IPS-11a (cell line): ENCODE data around the gene PHLDA2.
"Not testable (repeated sequence)": the region's sequence is repeated elsewhere in the genome, so short reads cannot be mapped to it uniquely, and the experiment has no call there.

Source experiments
- H3K4me3 ChIP-seq: one replicate; pipeline ENCODE4 v1.5.1; 2013; ENCODE audit warnings: low read depth, low read length, control low read depth

Gene PHLDA2

DNA sequence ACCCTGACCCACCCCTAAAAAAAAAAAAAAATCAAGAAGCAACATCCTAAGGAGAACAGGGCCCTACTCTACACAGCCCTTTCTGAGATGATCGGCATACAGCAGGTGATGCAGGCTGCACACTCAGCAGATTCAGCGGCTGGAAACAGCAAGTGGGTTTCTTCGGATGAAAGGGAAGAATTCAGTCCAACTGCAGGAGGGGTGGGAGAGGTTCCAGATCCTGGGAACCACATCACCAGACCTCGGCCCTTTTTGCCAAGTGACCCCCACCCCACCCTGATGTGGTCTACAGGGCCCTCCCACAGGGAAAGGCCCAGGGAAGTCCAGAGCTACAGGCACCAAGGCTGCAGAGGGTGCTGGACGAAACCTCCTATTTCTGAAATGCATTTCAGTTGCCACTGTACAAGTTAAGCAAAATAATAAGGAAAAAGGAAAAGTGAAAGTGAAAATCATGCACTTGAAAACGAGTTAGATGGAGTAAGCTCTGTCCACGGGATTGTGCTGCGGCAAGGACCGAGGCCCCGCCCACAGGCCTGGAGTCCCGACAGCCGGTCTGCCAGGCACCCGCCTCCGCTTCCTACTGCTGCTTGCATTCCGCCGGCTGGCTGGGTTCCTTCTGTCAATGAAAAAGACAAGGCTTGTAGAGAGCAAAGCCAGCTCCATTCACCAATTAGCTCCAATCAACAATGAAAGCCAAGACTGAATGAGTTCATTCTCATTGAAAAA lies 16.0 kb upstream of the PHLDA2 start:
- no peak overlapping the region for H3K4me3 ChIP-seq

DNA sequence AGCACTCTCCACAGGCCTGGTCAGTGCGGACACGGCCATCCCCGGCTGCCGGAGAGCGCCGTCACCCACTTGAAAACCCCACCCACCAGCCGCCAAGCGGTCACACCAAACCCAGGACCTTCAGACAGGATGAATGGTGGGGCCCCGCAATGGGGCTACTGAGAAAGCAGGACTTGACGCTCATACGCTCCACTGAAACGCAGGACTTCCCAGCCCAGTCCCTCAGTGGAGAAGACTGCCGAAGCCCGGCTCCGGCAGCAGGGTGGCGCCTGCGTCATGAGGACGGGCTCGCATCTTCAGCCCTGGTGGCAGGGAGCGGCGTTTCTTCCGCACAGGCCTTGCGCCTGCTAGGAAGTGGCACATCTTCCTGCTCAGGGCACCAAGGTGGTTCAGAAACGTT lies 15.3 kb upstream of the PHLDA2 start:
- H3K4me3 ChIP-seq: no peak overlapping the region

DNA sequence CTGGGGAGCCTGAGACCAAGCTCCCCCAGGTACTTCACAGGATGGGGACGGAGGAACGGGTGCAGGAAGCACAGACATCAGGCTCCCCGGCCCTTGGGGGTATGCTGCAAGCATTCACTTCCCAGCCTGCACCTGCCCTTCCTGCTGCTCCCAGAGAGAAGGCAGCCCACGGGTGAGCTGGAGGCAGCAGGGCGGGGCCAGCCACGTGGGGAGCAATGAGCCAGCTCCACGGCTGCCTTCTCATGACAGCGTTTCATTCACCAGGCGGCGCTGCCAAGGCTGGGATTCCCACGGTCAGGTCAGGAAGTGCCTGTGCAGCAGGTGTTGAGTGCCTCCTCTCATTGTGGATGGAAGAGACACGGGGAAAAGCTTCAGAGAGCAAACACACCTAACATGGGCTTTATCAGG lies 14.5 kb upstream of the PHLDA2 start:
- no peak overlapping the region for H3K4me3 ChIP-seq

DNA sequence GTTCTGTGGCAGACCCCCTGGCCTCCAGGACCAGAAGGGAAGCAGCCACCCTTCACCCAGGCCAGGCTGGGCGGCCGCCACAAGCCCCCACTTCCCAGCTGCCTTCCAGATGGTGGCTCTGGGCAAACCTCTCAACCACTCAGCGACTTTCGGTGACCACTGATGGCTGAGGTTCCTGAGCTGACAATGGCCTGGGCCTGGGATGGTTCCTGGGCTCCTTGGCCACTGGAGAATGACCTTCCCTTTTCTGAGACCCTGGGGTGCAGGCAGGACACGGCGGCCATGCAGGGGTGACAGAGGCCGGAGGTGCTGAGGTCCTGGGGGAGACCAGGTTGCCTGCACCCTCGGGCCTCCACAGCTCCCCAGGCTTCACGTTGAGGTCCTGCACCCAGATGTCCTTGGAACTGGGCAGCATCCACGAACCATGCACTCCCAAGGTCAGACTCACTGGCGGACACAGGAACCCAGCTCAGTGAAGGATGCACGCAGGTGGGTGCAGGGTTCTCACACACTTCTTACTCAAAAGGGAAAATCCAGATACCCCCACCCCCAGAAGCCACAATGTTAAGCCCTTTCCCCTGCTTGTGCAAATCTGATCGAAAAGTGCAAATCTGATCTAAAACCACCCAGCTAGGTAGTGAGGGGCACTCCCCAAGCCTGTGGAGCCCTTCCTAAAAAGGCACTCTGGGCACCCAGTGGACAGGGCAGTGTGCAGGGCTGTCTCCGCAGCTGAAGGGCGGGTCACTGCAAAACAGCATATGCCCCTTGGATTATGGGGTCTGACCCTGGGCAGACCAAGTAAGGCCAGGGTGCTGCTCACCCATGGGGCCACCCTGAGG lies 13.9 kb upstream of the PHLDA2 start:
- H3K4me3 ChIP-seq: no peak overlapping the region

DNA sequence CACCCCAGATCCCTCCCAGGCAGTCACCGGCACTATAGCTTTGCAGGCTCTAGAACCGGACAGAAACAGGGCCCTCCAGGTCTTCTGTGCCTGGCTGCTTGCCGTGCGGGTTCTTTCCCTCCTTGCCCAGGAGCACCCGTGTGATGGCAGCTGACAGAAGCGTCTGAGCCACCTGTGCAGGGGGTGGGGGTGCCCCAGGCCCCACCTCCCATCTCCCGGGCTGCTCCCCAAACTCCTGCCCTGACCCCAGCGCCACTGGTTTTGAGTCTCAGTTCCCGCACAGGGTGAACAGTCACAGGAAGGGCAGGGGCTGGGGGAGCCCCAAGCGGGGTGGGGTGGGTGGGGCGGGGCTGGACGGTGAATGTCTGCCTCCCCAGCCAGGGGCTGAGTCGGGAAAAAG lies 13.2 kb upstream of the PHLDA2 start:
- H3K4me3 ChIP-seq: no peak overlapping the region

DNA sequence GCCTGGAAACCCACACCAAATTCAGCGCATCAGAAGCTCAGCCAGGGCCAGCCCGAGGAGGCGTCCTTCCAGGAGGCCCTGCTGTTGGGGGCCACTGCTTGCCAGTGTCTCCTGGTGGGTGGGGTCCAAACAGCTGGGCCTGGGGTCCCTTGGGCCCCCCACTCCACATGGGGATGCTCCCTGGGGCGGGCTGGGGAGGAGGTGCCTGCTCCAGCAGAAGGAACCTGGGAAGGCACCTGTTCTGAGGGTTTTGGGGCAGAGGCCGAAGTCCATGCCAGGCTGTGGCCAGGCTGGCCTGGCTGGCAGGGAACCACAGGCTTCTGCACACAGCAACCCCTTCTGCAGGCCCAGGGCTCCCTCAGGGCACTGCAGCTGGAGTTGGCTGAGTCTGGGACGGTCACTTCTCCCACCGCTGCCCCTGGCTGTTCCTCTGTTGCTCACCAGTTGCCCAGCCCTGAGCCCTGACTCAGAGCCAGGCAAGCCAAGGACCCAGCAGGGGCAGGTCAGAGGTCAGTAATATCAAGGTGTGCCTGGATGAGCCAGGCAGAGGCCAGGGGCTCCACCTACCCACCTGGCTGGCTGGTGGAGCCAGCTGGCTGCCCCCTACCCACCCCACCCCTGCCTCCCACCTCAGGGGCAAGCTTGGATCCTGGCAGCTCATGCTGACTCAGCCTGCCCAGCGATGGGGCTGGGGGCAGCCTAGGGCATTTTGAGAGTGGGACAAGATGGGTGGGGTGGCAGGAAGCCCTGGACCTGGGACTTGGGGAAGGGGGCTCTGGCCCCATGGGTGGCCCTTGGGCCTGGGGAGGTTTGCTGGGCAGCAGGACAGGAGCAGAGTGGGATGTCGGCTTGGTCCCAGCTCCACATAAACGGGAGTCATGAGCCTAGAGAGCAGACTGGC lies 12.0 kb upstream of the PHLDA2 start:
- no peak overlapping the region for H3K4me3 ChIP-seq

DNA sequence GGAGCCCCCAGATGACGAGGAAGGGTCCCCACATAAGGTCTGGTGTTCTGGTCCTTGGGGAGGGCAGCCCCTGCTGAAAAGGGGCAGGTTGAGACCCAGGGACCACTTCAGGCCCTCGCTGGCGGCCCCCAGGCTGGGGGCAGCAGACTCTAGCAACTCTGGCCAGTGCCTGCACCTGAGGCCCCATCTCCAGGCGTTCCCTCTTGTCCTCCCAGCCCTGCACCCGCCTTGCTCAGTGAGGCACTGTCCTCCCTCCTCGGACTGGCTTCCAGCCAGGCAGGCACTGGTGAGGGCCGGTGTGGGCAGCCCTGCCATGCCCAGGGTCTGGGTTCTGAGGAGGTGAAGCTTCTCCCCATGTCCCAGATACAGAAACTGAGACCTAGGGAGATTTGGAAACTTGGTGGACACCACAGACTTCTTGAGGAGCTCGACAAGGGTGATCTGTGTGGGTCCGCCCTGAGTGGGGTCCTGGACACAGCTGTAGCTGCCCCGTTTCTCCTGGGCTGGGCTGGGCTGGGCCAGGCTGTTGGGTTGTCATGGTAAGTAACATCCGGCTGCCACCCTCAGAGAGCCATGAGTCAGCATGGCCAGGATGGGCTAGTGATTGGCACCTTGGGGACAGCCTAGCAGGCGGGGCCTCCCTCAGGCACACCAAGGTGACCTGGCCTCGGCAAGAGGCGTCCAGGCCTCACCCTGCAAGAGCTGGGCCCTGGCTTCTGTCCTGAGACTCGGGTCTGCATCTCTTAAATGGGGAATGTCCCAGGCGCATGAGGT lies 11.1 kb upstream of the PHLDA2 start:
- no peak overlapping the region for H3K4me3 ChIP-seq

DNA sequence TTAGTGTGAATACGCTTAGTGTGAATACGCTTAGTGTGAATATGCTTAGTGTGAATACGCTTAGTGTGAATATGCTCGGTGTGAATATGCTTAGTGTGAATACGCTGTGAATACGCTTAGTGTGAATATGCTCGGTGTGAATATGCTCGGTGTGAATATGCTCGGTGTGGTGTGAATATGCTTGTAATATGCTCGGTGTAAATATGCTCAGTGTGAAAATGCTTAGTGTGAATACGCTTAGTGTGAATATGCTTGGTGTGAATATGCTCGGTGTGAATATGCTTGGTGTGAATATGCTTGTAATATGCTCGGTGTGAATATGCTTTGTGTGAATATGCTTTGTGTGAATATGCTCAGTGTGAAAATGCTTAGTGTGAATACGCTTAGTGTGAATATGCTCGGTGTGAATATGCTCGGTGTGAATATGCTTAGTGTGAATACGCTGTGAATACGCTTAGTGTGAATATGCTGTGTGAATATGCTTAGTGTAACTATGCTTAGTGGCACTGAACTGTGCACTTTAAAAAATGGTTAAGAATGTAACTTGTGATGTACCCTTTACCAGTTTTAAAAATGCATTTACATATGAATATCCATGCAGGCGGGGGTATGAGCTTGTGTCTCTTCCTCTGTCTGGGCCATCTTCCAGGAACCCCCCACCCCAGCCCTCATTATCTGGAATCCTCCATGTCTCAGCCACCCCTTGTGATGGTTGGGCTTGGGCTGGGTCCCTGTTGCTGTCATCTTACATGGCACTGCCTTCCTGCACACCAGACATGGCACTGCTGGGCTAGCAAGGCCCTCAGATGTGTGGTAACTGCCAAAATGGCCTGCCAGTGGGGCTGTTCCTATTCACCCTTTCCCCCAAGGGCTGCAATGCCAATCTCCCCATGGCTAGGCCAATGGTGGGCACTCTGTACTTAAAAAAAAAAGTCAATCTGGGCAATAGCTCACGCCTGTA lies 9.5 kb upstream of the PHLDA2 start:
- H3K4me3 ChIP-seq: not testable (repeated sequence)

DNA sequence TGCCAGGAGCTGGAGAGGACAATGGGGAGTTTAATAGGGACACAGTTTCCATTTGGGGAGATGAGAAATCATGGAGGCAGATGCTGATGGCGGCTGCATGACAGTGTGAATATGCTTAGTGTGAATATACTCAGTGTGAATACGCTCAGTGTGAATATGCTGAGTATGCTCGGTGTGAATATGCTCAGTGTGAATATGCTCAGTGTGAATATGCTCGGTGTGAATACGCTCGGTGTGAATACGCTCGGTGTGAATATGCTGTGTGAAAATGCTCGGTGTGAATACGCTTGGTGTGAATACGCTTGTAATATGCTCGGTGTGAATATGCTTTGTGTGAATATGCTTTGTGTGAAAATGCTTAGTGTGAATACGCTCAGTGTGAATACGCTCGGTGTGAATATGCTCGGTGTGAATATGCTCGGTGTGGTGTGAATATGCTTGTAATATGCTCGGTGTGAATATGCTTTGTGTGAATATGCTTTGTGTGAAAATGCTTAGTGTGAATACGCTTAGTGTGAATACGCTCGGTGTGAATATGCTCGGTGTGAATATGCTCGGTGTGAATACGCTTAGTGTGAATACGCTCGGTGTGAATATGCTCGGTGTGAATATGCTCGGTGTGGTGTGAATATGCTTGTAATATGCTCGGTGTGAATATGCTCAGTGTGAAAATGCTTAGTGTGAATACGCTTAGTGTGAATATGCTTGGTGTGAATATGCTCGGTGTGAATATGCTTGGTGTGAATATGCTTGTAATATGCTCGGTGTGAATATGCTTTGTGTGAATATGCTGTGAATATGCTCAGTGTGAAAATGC lies 8.6 kb upstream of the PHLDA2 start:
- H3K4me3 ChIP-seq: not testable (repeated sequence)

DNA sequence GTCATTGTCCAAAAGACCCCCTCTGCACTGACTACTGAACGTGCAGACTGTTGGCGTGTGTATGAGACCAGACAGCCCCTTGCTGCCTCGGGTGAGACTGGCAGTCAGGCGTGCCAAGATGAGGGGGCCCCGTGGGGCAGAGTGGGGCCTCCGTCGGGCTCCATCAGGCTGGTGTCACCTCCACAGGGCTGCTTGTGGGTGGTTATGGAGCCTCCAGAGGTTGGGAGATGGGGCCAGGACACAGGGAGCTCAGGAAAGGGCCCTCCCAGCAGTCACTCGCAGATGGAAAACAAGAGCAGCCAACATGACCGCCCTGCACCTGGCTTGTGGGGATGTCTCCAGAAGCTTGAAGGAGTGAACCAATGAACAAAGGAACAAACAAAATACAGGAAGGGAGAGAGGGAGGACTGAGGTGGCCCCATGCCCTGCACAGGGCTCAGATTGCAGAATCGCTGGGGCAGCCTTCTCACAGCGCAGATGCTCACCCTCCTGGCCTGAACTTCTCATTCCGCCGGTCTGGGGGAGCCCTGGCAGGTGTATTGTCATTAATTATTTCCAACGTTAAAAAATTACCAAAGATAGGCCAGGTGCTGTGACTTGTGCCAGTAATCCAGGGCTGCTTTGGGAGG lies 5.5 kb upstream of the PHLDA2 start:
- H3K4me3 ChIP-seq: no peak overlapping the region

DNA sequence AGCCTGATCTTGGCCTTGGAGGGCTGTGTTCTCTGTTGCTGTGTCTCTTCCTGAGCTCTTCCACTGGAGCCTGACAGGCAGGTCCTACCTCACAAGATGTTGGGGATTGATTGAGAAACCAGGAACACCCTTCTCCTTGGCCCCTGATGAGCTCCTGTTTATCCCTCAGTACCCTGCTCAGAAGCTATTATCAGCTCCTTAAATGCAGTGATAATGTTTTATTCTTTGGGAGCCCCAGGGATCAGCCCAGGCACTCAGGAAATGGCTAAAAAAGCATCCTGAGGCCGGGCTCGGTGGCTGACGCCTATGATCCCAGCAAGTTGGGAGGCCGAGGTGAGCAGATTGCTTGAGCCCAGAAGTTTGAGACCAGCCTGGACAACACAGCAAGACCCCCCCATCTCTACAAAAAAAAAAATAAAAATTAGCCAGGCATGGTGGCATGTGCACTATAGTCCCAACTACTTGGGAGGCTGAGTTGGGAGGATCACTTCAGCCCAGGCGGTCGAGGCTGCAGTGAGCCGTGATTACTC lies 4.9 kb upstream of the PHLDA2 start:
- no peak overlapping the region for H3K4me3 ChIP-seq

DNA sequence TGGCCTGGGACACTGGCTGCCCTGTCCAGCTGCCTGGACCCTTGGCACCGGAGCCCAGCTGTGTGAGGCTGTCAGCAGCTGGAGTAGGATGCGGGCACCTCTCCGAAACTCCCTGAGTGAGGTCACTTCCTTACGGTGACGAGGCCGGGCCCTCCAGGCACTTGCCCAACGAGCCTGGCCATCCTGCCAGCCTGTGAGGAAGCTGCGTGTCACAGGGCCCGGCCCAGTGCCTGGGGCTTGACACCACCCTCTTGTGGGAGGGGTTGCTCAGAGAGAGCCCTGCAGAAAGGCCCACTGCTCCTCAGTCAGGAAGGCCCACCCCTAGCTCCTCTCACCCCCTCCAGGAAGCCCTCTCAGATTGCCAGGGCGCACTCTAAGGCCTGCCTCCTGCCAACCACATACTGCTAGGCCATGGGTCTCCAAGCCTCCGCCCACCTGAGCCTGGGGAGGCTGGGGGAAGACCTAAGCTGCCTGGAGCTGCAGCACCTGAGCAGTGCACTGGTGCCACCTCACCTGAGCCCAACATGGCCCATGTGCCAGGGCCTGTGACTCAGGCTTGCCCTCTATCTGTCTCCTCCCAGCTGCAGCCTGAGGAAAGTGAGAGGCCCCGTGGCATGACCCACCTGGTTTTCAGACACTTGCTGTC lies 4.3 kb upstream of the PHLDA2 start:
- no peak overlapping the region for H3K4me3 ChIP-seq

DNA sequence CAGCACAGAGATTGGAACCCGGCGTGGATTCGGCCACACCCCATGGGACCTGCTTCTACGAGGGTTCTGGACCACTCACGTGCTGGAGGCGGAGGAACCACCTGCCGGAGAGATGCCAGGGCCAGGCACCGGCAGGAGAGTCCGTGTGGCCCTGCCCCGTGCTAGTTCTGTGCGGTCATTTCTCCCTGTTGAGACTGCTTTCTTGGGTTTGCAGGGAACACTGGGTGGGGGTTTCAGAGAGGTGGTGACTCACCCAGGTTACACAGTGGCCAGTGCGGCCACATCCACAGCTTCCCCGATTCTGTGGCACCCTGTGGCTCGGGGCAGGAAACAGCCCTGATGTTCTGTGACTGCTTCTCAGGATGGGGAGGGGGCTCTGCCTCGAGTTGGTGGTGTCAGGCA lies 3.6 kb upstream of the PHLDA2 start:
- no peak overlapping the region for H3K4me3 ChIP-seq

DNA sequence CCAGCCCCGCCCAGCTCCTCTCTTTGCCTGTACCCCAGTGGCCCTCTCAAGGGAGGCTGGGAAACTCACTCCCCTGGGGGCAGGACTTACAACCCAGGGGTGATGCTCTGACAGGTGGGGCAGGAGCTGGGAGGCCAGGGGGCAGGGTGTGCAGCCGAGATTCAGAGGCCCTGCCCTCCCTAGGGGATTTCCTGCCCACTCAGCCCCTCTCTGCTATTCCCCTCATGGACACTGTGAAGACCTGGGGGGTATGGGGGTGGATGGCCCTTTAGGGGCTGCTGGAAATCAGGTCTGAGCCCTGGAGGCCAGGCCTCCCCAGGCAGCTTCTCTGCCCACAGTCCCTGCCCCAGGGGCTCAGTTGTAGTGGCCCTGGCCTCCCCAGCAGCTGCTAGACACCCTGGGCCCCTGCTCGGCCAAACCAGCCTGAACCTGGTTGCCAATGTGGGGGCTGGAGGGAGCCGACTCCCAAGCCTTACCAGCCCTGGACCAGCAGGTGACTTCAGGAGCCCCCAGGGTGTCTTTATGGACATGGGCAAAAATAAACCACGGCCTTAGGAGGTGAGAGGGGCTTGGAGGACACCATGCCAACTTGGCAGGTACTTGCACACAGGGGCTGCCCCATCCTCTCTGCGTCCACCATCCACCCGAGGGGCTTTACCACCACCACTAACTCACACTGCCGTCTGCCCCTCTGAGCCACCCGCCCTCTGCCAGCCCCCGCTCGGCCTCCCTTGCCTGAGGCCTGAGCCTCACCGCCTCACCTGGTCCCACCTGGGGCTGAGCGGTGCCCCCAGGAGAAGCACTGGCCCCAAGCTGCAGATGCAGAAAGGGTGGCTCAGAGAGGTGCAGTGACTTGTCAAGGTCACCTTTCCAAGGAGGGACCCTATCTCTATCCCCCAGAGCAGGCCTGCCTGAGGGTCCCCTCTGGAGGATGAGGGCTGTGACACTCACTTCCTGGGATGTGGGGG lies 2.8 kb upstream of the PHLDA2 start:
- no peak overlapping the region for H3K4me3 ChIP-seq

DNA sequence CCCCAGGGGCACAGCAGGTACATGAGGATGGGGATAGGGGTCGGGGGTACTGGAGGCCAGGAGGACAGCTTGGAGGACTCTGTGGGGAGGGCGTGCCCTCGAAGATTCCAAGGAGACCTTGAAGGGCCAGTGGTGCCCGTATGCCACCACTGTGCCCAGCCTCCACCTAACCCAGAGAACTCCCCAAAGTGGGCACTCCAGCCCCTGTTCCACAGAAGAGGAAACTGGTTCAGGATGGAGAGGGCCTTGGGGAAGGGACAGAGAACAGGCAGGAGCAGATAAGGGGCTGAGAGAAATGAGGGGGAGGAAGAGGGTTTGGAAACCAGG lies 2.2 kb upstream of the PHLDA2 start:
- no peak overlapping the region for H3K4me3 ChIP-seq

DNA sequence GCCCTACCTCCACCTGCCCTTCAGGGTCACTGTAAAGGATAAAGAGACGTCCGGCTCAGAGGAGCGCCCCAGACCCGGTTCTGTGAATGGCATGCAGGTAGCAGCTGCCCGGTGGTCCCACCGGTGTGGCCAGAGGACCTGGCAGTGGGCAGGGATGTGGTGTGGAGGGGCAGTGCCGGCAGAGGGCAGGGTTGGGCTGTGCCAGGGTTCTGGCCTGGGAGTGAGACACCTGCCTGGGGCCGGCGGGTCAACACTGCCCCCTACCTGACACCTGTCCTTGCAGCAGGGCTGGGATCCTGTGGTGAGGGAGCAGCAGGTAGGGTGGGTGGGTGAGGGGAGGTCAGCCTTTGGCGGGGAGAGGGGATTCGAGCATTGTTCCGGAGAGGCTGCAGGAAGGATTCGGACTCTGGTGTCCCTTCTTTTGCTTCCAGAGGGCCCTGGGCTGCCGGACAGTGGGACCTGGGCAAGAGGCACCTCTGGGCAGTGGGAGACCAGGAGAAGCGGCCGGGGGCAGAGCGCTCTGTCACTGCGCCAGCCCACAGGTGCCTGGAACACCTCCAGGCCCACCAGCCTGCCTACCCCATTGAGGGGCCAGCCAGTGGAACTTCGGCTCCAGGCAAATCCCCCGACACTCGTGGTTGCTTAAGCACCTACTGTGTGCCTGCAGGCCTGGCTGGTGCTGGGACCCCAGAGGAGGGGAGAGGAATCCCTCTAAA lies 1.6 kb upstream of the PHLDA2 start:
- no peak overlapping the region for H3K4me3 ChIP-seq
